GM08714 (cell line): ENCODE measurements around the gene PRRT4.

ENCODE experiments used
- H3K4me3 ChIP-seq: fragments of 200-500 bp; sonication (Bioruptor generic); 2 replicates; pipeline ENCODE4 v1.5.1; 2014; ENCODE audit warnings: mild to moderate bottlenecking, low read length, inconsistent platforms
- ZNF274 ChIP-seq: IDR thresholded peaks from 2 replicates; pipeline ENCODE4 v1.6.1; 2012; ENCODE audit warnings: mild to moderate bottlenecking, low read depth, low read length

Gene PRRT4

DNA sequence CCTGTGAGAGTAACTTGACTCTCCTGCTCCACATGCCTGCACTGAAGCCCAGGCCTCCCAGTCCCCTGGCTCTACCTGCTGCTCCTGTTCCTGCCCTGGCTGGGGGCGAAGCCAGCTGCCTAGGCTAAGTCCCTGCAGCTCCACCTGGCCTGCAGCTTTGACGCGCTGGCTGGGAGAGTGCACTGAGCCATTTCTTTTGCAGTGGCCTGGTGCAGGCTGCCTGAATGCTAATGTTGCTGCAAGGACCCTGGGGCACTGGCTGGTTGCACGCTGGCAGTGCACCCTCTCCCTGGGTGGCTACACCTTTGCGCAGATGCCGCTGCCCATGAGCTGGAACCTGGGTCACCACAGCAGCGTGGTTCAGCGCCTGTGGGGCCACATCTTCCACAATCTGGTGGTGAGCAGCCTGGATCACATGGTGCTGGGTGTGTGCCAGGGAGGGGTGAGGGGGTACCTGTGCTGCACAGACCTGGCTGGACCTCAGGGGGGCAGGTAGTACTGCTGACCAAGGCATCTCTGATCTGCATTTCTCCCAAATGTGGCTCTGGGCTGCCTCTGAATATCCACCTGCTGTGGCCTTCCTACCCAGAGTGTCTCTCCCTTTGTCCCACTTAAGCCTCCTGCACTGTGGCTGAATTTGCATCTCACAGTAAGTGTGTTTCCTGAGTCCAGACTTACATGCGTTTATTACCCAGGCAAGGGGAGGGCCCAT is 28.3 kb upstream of the PRRT4 start:
- TF ChIP-seq ZNF274: no peak

GRCh38 chr7:128389085-128389617 is 27.7 kb upstream of the PRRT4 start:
- no peak overlapping the region for H3K4me3 ChIP-seq
- no peak for TF ChIP-seq ZNF274

More for the DNA sequence above, 28.3 kb upstream of the PRRT4 start:
- no peak overlapping the region for H3K4me3 ChIP-seq

DNA sequence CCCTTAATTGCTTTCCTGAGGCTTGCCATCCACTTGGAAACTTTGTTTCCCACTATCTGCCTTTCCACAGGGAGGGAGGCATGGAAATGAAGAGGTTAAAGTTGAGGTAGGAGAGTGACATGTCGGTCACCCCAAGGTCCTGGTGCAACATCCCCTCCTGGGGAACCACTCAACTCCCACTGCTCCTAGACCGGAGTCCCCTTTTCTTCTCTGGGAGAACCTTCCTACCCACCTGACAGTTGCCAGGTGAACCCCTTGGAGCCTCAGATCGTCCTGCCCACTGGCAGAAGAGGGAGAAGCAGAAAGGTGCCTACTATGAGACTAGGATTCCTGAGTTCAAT is 26.6 kb upstream of the PRRT4 start:
- H3K4me3 ChIP-seq: no peak overlapping the region
- TF ChIP-seq ZNF274: no peak

GRCh38 chr7:128387216-128388144 is 26.0 kb upstream of the PRRT4 start:
- no peak for TF ChIP-seq ZNF274
- no peak overlapping the region for H3K4me3 ChIP-seq

DNA sequence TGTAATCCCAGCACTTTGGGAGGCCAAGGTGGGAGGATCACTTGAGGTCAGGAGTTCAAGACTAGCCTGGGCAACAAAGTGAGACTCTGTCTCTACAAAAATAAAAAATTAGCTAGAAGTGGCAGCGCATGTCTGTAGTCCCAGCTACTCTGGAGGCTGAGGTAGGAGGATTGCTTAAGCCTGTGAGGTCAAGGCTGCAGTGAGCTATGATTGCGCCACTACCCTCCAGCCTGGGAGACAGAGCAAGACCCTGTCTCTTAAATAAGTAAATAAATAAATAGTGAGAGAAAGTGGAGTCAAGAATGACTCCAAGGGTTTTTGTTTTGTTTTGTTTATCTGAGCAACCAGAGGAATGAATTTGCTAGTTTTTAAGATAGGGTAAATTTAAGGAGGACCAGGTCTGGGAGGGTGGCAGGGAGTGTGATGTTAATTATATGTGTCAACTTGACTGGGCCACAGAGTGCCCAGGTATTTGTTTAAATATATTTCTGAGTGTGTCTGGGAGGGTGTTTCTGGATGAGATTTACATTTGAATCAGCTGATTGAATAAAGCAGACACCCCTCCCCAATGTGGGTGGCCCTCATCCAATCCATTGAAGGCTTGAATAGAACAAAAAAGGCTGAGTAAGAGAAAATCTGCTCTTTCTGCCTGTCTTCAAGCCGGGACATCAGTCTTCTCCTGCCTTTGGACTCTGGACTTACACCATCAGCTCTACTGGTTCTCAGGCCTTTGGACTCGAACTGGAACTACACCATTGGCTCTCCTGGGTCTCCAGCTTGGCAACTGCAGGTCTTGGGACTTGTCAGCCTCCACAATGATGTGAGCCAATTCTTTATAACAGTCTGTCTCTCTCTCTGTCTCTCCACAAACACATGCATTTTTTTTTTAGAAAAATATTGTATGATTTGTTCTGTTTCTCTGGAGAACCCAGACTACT is 24.8 kb upstream of the PRRT4 start:
- TF ChIP-seq ZNF274: no peak
- H3K4me3 ChIP-seq: no peak overlapping the region

DNA sequence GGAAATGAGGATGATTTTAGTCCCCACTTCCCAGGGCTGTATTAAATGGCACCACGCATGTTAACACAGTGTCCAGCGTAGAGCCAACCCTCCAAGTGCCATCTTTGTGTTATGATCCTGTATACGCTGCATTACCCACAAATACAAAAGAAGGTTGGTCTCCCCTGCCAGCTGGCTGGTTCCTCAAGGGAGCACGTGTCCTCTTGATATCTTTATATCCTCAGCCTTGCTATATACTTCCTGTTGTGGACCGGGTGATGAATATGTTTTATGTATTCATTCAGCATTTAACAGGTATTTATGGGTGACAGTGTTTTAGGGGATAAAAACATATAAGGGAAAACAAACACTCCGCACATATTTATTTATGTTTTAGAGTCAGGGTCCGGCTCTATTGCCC is 23.2 kb upstream of the PRRT4 start:
- no peak for TF ChIP-seq ZNF274
- H3K4me3 ChIP-seq: no peak overlapping the region

DNA sequence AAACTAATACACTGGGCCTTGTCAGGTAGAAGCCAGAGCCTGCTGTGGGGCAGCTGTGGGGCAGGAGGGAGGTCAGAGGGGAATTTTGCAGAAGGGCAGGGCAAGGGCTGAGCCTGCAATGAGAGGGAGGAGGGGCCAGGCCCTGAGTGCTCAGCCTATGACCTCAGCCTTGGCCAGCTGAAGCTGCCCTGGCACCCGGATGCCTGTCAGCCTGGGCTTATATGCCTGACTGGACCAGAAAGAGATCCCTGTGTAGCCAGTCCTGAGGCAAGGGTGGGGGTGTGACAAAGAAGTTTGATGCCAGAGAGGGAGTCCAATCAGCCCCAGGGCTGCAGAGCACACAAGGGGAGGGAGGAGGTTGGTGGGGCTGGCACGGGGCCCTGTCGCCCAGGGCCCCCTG is 22.3 kb upstream of the PRRT4 start:
- H3K4me3 ChIP-seq: no peak overlapping the region
- no peak for TF ChIP-seq ZNF274

- H3K4me3 ChIP-seq: no peak overlapping the region
- no peak for TF ChIP-seq ZNF274
Observed at GRCh38 chr7:128381161-128381821, 19.8 kb upstream of the PRRT4 start.

GRCh38 chr7:128380483-128381106 is 19.1 kb upstream of the PRRT4 start:
- H3K4me3 ChIP-seq: no peak overlapping the region
- no peak for TF ChIP-seq ZNF274

- TF ChIP-seq ZNF274: no peak
- no peak overlapping the region for H3K4me3 ChIP-seq
Observed at GRCh38 chr7:128379900-128380479, 18.5 kb upstream of the PRRT4 start.

- TF ChIP-seq ZNF274: no peak
- H3K4me3 ChIP-seq: no peak overlapping the region
Observed at GRCh38 chr7:128378637-128379036, 17.1 kb upstream of the PRRT4 start.

DNA sequence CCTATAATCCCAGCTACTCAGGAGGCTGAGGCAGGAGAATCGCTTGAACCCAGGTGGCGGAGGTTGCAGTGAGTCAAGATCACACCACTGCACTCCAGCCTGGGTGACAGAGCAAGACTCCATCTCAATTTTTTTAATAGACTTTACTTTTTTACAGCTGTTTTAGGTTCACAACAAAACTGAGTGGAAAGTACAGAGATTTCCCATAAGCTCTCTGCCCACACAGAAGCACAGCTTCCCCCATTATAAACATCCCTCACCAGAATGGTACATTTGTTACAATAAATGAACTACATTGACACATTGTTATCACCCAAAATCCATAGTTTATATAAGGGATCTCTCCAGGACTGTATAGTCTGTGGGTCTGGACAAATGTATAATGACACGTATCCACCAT is 14.6 kb upstream of the PRRT4 start:
- TF ChIP-seq ZNF274: no peak
- H3K4me3 ChIP-seq: no peak overlapping the region

GRCh38 chr7:128374041-128374440 is 12.6 kb upstream of the PRRT4 start:
- TF ChIP-seq ZNF274: no peak
- H3K4me3 ChIP-seq: no peak overlapping the region
